Measurements from ENCODE around the gene ARFGAP3.
"Not testable (repeated sequence)": the region's sequence is repeated elsewhere in the genome, so short reads cannot be mapped to it uniquely, and the experiment has no call there.

The ARFGAP3 gene

GRCh38 chr22:42791721-42792452 lies 65.2 kb downstream of the ARFGAP3 start:
- H3K27me3 Mint-ChIP-seq: no peaks in the 10 kb centered on the region
- no peak overlapping the region for H3K27ac Mint-ChIP-seq
- no peaks in the 10 kb centered on the region for H3K9me3 Mint-ChIP-seq
- H3K36me3 Mint-ChIP-seq (ENCODE audit: low read depth): peaks cover 8% of the 10 kb centered on the region
- H3K4me1 Mint-ChIP-seq (ENCODE audit: low read depth): no peaks in the 10 kb centered on the region
- no peak overlapping the region for H3K4me3 Mint-ChIP-seq

- Mint-ChIP-seq H3K36me3 (ENCODE audit: low read depth) (no peaks in the 10 kb centered on the region), H3K4me1 (ENCODE audit: low read depth) (no peaks in the 10 kb centered on the region), H3K4me3 (no peak overlapping the region), H3K27me3 (no peaks in the 10 kb centered on the region), H3K9me3 (no peaks in the 10 kb centered on the region), H3K27ac (no peak overlapping the region)
Measured at GRCh38 chr22:42788466-42788865, 68.6 kb downstream of the ARFGAP3 start.

- Mint-ChIP-seq H3K36me3 (ENCODE audit: low read depth) (no peaks in the 10 kb centered on the region), H3K27ac (no peak overlapping the region), H3K4me3 (no peak overlapping the region), H3K27me3 (no peaks in the 10 kb centered on the region), H3K4me1 (ENCODE audit: low read depth) (no peaks in the 10 kb centered on the region), H3K9me3 (no peaks in the 10 kb centered on the region)
Measured at GRCh38 chr22:42788021-42788420, 69.1 kb downstream of the ARFGAP3 start.

- Mint-ChIP-seq H3K27me3 (no peaks in the 10 kb centered on the region), H3K4me3 (no peak overlapping the region), H3K27ac (no peak overlapping the region), H3K4me1 (ENCODE audit: low read depth) (no peaks in the 10 kb centered on the region), H3K36me3 (ENCODE audit: low read depth) (no peaks in the 10 kb centered on the region), H3K9me3 (no peaks in the 10 kb centered on the region)
Measured at GRCh38 chr22:42787357-42787736, 69.7 kb downstream of the ARFGAP3 start.

GRCh38 chr22:42786606-42787356 lies 70.3 kb downstream of the ARFGAP3 start:
- Mint-ChIP-seq H3K4me3 (no peak overlapping the region), H3K9me3 (no peaks in the 10 kb centered on the region), H3K27me3 (no peaks in the 10 kb centered on the region), H3K36me3 (ENCODE audit: low read depth) (no peaks in the 10 kb centered on the region), H3K4me1 (ENCODE audit: low read depth) (no peaks in the 10 kb centered on the region), H3K27ac (no peak overlapping the region)

GRCh38 chr22:42785706-42786499 lies 71.2 kb downstream of the ARFGAP3 start:
- no peak overlapping the region for H3K27ac Mint-ChIP-seq
- H3K4me3 Mint-ChIP-seq: no peak overlapping the region
- H3K4me1 Mint-ChIP-seq (ENCODE audit: low read depth): no peaks in the 10 kb centered on the region
- no peaks in the 10 kb centered on the region for H3K36me3 Mint-ChIP-seq (ENCODE audit: low read depth)
- H3K27me3 Mint-ChIP-seq: no peaks in the 10 kb centered on the region
- H3K9me3 Mint-ChIP-seq: no peaks in the 10 kb centered on the region

GRCh38 chr22:42782306-42782705 lies 74.8 kb downstream of the ARFGAP3 start:
- H3K9me3 Mint-ChIP-seq; H3K27ac Mint-ChIP-seq; H3K4me1 Mint-ChIP-seq (ENCODE audit: low read depth); H3K27me3 Mint-ChIP-seq; H3K4me3 Mint-ChIP-seq; H3K36me3 Mint-ChIP-seq (ENCODE audit: low read depth): not testable (repeated sequence)

- no peaks in the 10 kb centered on the region for H3K27me3 Mint-ChIP-seq
Measured at GRCh38 chr22:42780070-42780540, 77.0 kb downstream of the ARFGAP3 start.

GRCh38 chr22:42777126-42777525 lies 79.9 kb downstream of the ARFGAP3 start:
- Mint-ChIP-seq H3K27ac (no peak overlapping the region), H3K4me1 (ENCODE audit: low read depth) (no peaks in the 10 kb centered on the region), H3K27me3 (no peaks in the 10 kb centered on the region), H3K4me3 (no peak overlapping the region), H3K9me3 (no peaks in the 10 kb centered on the region), H3K36me3 (ENCODE audit: low read depth) (no peaks in the 10 kb centered on the region)

More at GRCh38 chr22:42780070-42780540, 77.0 kb downstream of the ARFGAP3 start:
- H3K4me1 Mint-ChIP-seq (ENCODE audit: low read depth): no peaks in the 10 kb centered on the region
- H3K9me3 Mint-ChIP-seq: no peaks in the 10 kb centered on the region
- H3K36me3 Mint-ChIP-seq (ENCODE audit: low read depth): no peaks in the 10 kb centered on the region
- no peak overlapping the region for H3K4me3 Mint-ChIP-seq
- H3K27ac Mint-ChIP-seq: no peak overlapping the region

- H3K9me3 Mint-ChIP-seq: no peaks in the 10 kb centered on the region
- H3K4me1 Mint-ChIP-seq (ENCODE audit: low read depth): peaks cover 6% of the 10 kb centered on the region
- no peaks in the 10 kb centered on the region for H3K36me3 Mint-ChIP-seq (ENCODE audit: low read depth)
- no peak overlapping the region for H3K27ac Mint-ChIP-seq
- H3K27me3 Mint-ChIP-seq: no peaks in the 10 kb centered on the region
- no peak overlapping the region for H3K4me3 Mint-ChIP-seq
Measured at GRCh38 chr22:42773167-42773566, 83.9 kb downstream of the ARFGAP3 start.

GRCh38 chr22:42772647-42773046 lies 84.4 kb downstream of the ARFGAP3 start:
- H3K27ac Mint-ChIP-seq: no peak overlapping the region

GRCh38 chr22:42770941-42771647 lies 86.0 kb downstream of the ARFGAP3 start:
- peaks cover 6% of the 10 kb centered on the region for H3K4me1 Mint-ChIP-seq (ENCODE audit: low read depth)
- no peaks in the 10 kb centered on the region for H3K36me3 Mint-ChIP-seq (ENCODE audit: low read depth)
- H3K27ac Mint-ChIP-seq: no peak overlapping the region
- H3K9me3 Mint-ChIP-seq: no peaks in the 10 kb centered on the region
- no peak overlapping the region for H3K4me3 Mint-ChIP-seq
- H3K27me3 Mint-ChIP-seq: no peaks in the 10 kb centered on the region

More at GRCh38 chr22:42772647-42773046, 84.4 kb downstream of the ARFGAP3 start:
- peaks cover 6% of the 10 kb centered on the region for H3K4me1 Mint-ChIP-seq (ENCODE audit: low read depth)
- H3K36me3 Mint-ChIP-seq (ENCODE audit: low read depth): no peaks in the 10 kb centered on the region
- no peaks in the 10 kb centered on the region for H3K9me3 Mint-ChIP-seq
- no peaks in the 10 kb centered on the region for H3K27me3 Mint-ChIP-seq
- no peak overlapping the region for H3K4me3 Mint-ChIP-seq

GRCh38 chr22:42770448-42770726 lies 86.7 kb downstream of the ARFGAP3 start:
- peaks cover 6% of the 10 kb centered on the region for H3K4me1 Mint-ChIP-seq (ENCODE audit: low read depth)
- no peak overlapping the region for H3K4me3 Mint-ChIP-seq
- H3K27me3 Mint-ChIP-seq: no peaks in the 10 kb centered on the region
- no peak overlapping the region for H3K27ac Mint-ChIP-seq
- no peaks in the 10 kb centered on the region for H3K9me3 Mint-ChIP-seq
- no peaks in the 10 kb centered on the region for H3K36me3 Mint-ChIP-seq (ENCODE audit: low read depth)

- H3K36me3 Mint-ChIP-seq (ENCODE audit: low read depth): no peaks in the 10 kb centered on the region
- no peak overlapping the region for H3K4me3 Mint-ChIP-seq
- no peaks in the 10 kb centered on the region for H3K27me3 Mint-ChIP-seq
- no peaks in the 10 kb centered on the region for H3K9me3 Mint-ChIP-seq
- H3K27ac Mint-ChIP-seq: no peak overlapping the region
- peaks cover 6% of the 10 kb centered on the region for H3K4me1 Mint-ChIP-seq (ENCODE audit: low read depth)
Measured at GRCh38 chr22:42769574-42770447, 87.3 kb downstream of the ARFGAP3 start.

Data from stimulated activated naive CD8-positive, alpha-beta T cell treated with anti-CD3 and anti-CD28 coated beads, Interleukin-15, Interleukin-2, amounts not matched to agents 100 ng/mL and 50 ng/mL, for 24 hours (primary cell).